NB4 (cell line): ENCODE data around the gene SYNE1.

ENCODE experiments used
- DNase-seq: peaks from one replicate; pipeline ENCODE4 v3.0.0; 2010; ENCODE audit warnings: low read depth
- H3K4me3 ChIP-seq: one replicate; pipeline ENCODE4 v1.5.1; 2011; ENCODE audit warnings: mild to moderate bottlenecking, low read depth, low read length, moderate library complexity
- CTCF ChIP-seq: IDR thresholded peaks from one replicate; pipeline ENCODE4 v1.5.1; 2012; ENCODE audit warnings: low read depth, low read length
- MAX ChIP-seq: IDR thresholded peaks from 2 replicates; pipeline ENCODE4 v1.6.1; 2011; ENCODE audit warnings: low read depth, low read length
- MYC ChIP-seq: IDR thresholded peaks from 2 replicates; pipeline ENCODE4 v1.6.1; 2011; ENCODE audit warnings: low read depth, low read length
- POLR2A ChIP-seq: IDR thresholded peaks from 2 replicates; pipeline ENCODE4 v1.6.1; 2011; ENCODE audit warnings: mild to moderate bottlenecking; ENCODE audit not compliant: insufficient read length; ENCODE audit errors: extremely low read depth

The SYNE1 gene

GRCh38 chr6:152093711-152094110 lies 543.5 kb downstream of the SYNE1 start:
- DNase-seq = no peak
- TF ChIP-seq MYC (no peak), POLR2A (no peak), MAX (no peak), CTCF (no peak)

GRCh38 chr6:152091851-152092341 lies 545.3 kb downstream of the SYNE1 start:
- TF ChIP-seq CTCF (no peak), MAX (no peak)
- DNase-seq = no peak
- H3K4me3 ChIP-seq = no peak overlapping the region

More at GRCh38 chr6:152093711-152094110, 543.5 kb downstream of the SYNE1 start:
- no peak overlapping the region for H3K4me3 ChIP-seq

GRCh38 chr6:152091201-152091600 lies 546.0 kb downstream of the SYNE1 start:
- DNase-seq = no peak
- no peak for TF ChIP-seq MYC
- no peak for TF ChIP-seq MAX
- TF ChIP-seq CTCF = no peak
- no peak for TF ChIP-seq POLR2A

GRCh38 chr6:152089992-152090391 lies 547.2 kb downstream of the SYNE1 start:
- no peak for DNase-seq
- TF ChIP-seq MYC = no peak
- no peak for TF ChIP-seq CTCF
- TF ChIP-seq POLR2A = no peak
- TF ChIP-seq MAX = no peak
- no peak overlapping the region for H3K4me3 ChIP-seq

More at GRCh38 chr6:152091201-152091600, 546.0 kb downstream of the SYNE1 start:
- no peak overlapping the region for H3K4me3 ChIP-seq

GRCh38 chr6:152087701-152088100 lies 549.5 kb downstream of the SYNE1 start:
- DNase-seq = no peak
- H3K4me3 ChIP-seq = no peak overlapping the region

More at GRCh38 chr6:152087701-152088100, 549.5 kb downstream of the SYNE1 start:
- TF ChIP-seq MYC (no peak), POLR2A (no peak), CTCF (no peak), MAX (no peak)
